Natural killer cell treated with Interleukin-12 subunit alpha and Interleukin-12 subunit beta and Interleukin-15 and Interleukin-18, amount 100 ng/mL, for 72 hours (primary cell): ENCODE results near the gene CCDC39. TPM values are rescaled to one million over a fixed set of nuclear protein-coding genes. Genes with fewer than 3 reads are reported as not detected.

Experiments
- total RNA-seq, 2 donors: library from RNA; stranded (reverse); gene quantifications; one replicate each; pipeline ENCODE4 v1.2.3, GENCODE V29; 2022

The CCDC39 gene
- total RNA-seq, 2 donors from 2014 or later, result not detected

Other genes starting within 250 kb of the CCDC39 start
- 10 to 100 TPM; 49.4 to 49.6 TPM for gene TTC14, start 77.3 kb downstream of the CCDC39 start, total RNA-seq
- 100 to 1,000 TPM; 121 to 158 TPM for gene FXR1, start 233.2 kb upstream of the CCDC39 start, total RNA-seq